ES-I3 (cell line): Measurements from ENCODE around the gene GXYLT2.

Experiments used
- H3K36me3 ChIP-seq: 2 replicates; pipeline ENCODE4 v1.6.1; 2013; ENCODE audit warnings: mild to moderate bottlenecking, low read length, control low read depth, moderate library complexity; ENCODE audit not compliant: insufficient read depth
- H3K4me1 ChIP-seq: 2 replicates; pipeline ENCODE4 v1.6.1; 2013; ENCODE audit warnings: mild to moderate bottlenecking, control low read depth, low read length; ENCODE audit not compliant: insufficient read depth
- H3K9ac ChIP-seq: 2 replicates; pipeline ENCODE4 v1.6.1; 2013; ENCODE audit warnings: low read depth, mild to moderate bottlenecking, low read length, moderate library complexity
- H3K9me3 ChIP-seq: 2 replicates; pipeline ENCODE4 v1.6.1; 2013; ENCODE audit warnings: mild to moderate bottlenecking, low read length, moderate library complexity; ENCODE audit not compliant: control insufficient read depth, insufficient read depth

The GXYLT2 gene

DNA sequence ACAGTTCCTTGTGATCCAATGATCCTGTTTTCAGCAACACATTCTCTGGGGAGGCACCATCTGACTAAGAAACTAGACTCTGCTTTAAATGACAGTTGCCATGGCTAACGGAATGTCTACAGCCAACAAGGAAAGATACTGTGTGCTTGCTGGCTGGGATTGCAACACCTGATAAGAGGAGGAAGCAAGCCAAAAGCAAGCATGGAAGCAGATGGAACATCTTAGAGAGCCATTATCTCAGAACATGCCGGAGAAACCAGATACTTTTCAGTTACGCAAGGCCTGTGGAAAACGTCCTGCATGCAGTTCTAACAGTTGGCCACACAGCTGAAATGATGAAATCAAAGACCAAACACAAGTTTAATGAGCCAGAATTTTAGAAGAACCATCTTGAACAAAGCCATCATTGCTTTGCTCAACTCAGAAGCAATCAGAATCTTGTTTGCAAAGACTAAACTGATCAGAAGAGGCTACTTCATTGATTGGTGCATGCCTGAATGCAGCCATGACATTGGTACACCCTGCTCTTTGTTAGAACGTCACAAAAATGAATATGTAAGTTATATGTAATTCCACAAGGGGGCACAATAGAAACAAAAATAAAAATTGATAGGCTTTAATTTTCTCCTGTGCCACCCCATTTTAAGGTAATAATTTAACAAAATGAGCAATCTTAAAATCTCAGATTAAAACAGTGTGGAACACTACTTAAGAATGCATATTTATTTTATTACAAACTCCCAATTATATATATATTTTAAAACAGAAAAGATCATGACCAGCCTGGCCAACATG is 50.8 kb downstream of the GXYLT2 start:
- H3K4me1 ChIP-seq = 0 out of 2 replicates have a peak, but pooled peaks cover 5% of the 10 kb centered on the region
- no peaks in the 10 kb centered on the region for H3K36me3 ChIP-seq
- no peak overlapping the region for H3K9ac ChIP-seq
- H3K9me3 ChIP-seq = no peaks in the 10 kb centered on the region

DNA sequence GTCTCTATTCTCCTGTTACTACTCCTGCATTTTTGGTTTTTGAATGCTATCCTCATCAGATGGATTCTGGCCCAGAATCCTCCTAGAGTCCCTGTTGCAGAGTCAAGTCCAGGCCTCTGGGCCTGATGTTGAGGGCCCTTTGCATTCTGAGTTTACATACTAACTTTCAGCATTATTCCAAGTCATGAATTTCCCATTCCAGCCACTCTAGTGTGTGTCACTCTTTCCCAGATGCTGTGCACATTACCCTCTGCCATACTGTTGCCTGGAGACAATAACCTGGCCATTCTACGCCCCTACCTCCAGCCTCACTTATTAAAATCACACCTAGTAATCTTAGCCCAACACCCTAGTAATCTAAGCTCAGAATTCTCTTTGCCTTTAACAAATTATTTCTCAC is 53.4 kb downstream of the GXYLT2 start:
- Histone ChIP-seq H3K36me3 (no peaks in the 10 kb centered on the region), H3K9ac (no peak overlapping the region), H3K4me1 (peaks cover 12% of the 10 kb centered on the region), H3K9me3 (no peaks in the 10 kb centered on the region)

DNA sequence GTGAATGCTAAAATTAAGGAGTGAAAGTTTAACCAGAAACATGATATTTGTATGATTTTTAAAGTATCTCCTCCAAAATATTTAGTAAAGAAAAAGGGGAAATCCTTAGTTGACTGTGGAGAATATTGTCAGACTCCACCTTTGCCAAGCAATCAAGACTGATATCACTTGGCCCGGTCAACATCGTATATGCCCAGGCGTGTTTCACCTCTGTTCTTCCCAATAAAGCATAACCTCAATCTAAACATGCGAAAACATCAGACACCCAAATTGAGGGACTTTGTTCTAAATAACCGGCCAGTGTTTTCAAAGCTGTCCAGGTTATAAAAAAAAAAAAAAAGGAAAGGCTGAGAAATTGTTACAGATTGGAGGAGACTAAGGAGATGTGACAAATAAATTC is 54.6 kb downstream of the GXYLT2 start:
- Histone ChIP-seq H3K4me1 (peaks cover 12% of the 10 kb centered on the region), H3K9ac (no peak overlapping the region), H3K36me3 (no peaks in the 10 kb centered on the region), H3K9me3 (no peaks in the 10 kb centered on the region)

DNA sequence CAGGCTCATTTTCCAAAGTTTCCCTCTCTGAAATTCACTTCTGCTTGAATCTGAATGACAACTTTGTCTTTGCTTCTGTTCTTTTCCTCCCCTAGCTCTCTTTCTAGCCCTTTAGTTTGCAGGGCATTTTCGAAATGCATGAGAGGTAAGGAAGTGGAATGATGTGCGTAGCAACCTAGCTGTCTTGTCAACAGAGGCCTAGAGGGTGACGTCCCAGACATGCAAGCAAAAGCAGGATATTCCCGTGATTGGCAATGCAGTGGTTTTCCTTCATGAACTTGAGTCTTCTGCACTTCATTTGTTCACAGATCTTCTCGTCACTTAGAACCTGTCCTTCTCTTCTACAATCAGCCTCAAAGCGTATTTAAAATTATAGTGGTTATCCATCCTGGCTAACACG is 56.9 kb downstream of the GXYLT2 start:
- Histone ChIP-seq H3K36me3 (no peaks in the 10 kb centered on the region), H3K9me3 (no peaks in the 10 kb centered on the region), H3K9ac (no peak overlapping the region), H3K4me1 (peaks cover 7% of the 10 kb centered on the region)

DNA sequence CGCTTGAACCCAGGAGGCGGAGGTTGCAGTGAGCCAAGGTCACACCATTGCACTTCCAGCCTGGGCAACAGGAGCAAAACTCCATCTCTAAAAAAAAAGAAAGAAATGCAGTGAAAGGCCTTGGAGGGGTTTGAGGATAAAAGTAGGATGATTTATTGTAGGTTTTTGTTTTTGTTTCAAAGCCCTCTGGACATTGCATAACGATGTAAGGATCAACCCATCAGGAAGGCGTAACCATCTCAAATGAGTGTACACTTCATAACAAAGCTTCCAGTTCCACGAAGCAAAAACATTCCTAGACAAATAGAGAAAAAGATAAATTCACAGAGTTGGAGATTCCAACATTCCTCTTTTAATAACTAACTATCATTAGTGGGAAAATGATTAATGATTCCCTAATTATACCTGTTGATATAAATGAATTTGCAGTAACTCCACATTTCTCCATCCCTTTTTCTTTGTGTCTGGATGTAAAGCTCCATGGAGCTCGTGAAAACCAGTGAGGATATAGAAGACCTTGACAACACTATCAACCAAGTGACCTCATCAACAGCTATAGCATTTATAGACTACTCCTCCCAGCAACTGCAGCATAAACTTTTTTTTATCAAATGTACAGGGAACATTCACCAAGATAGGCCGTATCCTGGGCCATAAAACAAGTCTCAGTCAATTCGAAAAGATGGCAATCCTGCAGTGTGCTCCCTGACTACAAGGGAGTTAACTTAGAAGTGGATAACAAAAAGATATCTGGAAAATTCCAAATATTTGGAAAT is 60.1 kb downstream of the GXYLT2 start:
- Histone ChIP-seq H3K4me1 (peaks cover 17% of the 10 kb centered on the region), H3K9ac (no peak overlapping the region), H3K9me3 (no peaks in the 10 kb centered on the region), H3K36me3 (no peaks in the 10 kb centered on the region)

DNA sequence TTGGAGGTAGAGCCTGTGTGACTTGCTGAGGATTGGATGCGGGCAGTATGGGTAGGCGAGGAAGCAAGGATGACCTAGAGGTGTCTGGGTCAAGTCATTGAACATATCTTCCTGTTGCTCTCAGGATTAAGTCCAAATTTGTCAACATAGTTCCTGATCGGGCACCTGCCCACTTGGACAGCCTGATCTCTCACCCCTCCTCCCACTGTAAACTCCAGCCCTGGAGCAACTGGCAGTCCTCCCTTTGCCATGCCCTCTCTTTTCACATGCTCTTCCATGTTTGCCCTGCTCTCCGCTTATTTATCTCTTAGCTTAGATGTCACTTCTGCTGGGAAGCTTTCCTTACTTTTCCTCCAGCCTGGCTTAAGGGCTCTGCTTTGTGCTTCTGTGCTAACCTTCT is 61.2 kb downstream of the GXYLT2 start:
- Histone ChIP-seq H3K9ac (no peak overlapping the region), H3K36me3 (no peaks in the 10 kb centered on the region), H3K9me3 (no peaks in the 10 kb centered on the region), H3K4me1 (peaks cover 17% of the 10 kb centered on the region)

DNA sequence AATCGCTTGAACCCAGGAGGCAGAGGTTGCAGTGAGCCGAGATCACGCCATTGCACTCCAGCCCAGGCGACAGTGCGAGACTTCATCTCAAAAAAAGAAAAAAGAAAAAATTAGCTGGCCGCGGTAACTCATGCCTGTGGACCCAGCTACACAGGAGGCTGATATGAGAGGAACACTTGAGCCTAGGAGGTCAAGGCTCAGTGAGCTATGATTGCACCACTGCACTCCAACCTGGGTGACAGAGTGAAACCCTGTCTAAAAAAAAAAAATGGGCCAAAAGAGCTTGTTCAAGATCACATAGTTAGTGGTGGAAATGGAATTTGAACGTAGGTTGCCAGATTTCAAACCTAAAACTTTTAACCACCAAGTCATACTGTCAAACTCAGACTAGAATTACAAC is 62.5 kb downstream of the GXYLT2 start:
- H3K4me1 ChIP-seq = peaks cover 16% of the 10 kb centered on the region
- no peak overlapping the region for H3K9ac ChIP-seq
- H3K36me3 ChIP-seq = no peaks in the 10 kb centered on the region
- no peaks in the 10 kb centered on the region for H3K9me3 ChIP-seq

DNA sequence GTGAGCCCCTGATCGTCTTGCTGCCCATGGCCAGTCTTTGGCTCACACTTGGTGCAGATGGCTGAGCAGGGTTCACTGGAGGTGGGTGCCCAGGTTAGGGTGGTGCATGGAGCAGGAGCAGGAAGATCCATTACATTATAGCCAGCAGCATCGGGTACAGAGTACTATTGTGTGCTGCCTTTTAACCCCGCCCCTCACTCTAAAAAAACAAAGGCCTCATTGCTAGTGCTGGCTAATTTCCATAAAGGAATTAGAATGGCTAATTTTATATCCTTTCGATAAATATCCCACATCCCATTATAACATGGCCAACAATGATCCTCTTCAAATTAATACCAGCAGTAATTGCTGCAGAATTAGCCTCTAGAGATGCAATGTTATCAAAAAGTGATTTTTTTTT is 63.0 kb downstream of the GXYLT2 start:
- no peaks in the 10 kb centered on the region for H3K36me3 ChIP-seq
- H3K9ac ChIP-seq = no peak overlapping the region
- H3K4me1 ChIP-seq = peaks cover 11% of the 10 kb centered on the region
- no peaks in the 10 kb centered on the region for H3K9me3 ChIP-seq

DNA sequence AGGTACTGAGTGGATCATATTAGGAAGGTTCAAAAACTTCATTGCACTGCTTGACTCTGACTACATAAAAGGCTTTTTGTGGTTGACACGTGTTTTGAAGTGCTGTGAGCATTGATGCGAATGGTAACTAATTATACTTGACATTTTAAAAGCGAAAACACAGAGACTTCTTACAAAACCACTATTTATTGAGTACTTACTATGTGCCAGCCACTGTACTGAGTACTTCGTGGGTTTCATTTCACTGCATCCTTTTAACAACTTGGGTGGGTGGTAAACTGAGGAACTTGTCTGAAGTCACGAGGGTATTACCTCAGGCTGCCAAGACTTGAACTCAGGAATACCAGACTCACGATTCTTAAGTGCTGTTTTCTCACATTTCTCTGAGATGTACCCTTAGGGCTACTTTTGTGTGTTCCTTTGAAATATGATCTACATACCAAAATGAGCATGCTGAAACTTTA is 63.4 kb downstream of the GXYLT2 start:
- Histone ChIP-seq H3K36me3 (no peaks in the 10 kb centered on the region), H3K4me1 (peaks cover 11% of the 10 kb centered on the region), H3K9ac (no peak overlapping the region), H3K9me3 (no peaks in the 10 kb centered on the region)

DNA sequence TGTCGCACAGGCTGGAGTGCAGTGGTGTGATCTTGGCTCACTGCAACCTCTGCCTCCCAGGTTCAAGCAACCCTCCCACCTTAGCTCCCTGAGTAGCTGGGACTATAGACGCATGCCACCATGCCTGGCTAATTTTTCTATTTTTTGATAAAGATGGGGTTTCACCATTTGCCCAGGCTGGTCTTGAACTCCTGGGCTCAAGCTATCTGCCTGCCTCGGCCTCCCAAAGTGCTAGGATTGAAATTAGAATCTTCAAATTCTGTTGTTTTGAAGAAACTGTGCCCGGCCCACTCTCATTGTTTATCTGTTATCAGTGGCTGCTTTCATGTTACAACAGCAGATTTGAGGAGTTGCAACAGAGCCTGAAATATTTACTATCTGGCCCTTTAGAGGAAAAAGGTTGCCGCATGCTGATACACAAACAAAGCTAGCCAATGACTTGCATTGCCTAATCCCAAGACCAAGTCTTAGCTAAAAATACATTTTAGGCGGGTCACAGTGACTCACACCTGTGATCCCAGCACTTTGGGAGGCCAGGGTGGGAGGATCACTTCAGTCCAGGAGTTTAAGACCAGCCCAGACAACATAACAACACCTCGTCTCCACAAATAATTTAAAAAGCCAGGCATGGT is 65.6 kb downstream of the GXYLT2 start:
- Histone ChIP-seq H3K9ac (no peak overlapping the region), H3K36me3 (no peaks in the 10 kb centered on the region), H3K9me3 (no peaks in the 10 kb centered on the region), H3K4me1 (peaks cover 21% of the 10 kb centered on the region)

DNA sequence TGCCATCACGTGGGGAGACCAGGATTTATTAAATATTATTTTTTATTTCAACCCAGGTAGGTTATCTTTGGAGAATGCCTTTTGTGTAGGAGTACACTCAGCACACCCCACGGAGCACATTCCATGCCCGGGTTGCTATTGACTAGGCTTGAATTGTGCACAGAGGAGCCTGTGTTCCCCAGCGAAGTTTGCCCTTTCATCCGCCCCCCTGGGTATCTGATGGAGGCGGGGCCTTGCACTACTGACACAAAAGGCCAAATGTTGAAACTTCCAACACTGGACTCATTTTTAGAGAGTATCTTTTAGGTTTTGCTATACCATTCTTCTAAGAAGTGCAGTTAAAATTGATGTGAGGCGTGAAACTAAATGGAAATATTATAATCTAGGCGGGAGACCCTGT is 69.5 kb downstream of the GXYLT2 start:
- Histone ChIP-seq H3K9me3 (no peaks in the 10 kb centered on the region), H3K9ac (no peak overlapping the region), H3K4me1 (peaks cover 10% of the 10 kb centered on the region), H3K36me3 (no peaks in the 10 kb centered on the region)

DNA sequence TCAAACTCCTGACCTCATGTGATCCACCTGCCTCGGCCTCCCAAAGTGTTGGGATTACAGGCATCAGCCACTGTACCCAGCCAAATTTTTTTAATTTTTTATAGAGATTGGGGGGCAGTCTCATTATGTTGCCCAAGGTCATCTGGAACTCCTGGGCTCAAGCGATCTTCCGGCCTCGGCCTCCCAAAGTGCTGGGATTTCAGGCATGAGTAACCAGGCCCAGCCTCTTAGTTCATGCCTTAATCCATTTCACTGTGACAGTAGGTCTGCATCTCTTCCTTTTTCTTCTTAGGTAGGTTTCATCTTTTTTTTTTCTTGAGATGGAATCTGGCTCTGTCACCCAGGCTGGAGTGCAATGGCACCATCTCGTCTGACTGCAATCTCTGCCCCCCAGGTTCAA is 71.5 kb downstream of the GXYLT2 start:
- no peaks in the 10 kb centered on the region for H3K36me3 ChIP-seq
- H3K9me3 ChIP-seq = no peaks in the 10 kb centered on the region
- no peak overlapping the region for H3K9ac ChIP-seq
- H3K4me1 ChIP-seq = peaks cover 10% of the 10 kb centered on the region

DNA sequence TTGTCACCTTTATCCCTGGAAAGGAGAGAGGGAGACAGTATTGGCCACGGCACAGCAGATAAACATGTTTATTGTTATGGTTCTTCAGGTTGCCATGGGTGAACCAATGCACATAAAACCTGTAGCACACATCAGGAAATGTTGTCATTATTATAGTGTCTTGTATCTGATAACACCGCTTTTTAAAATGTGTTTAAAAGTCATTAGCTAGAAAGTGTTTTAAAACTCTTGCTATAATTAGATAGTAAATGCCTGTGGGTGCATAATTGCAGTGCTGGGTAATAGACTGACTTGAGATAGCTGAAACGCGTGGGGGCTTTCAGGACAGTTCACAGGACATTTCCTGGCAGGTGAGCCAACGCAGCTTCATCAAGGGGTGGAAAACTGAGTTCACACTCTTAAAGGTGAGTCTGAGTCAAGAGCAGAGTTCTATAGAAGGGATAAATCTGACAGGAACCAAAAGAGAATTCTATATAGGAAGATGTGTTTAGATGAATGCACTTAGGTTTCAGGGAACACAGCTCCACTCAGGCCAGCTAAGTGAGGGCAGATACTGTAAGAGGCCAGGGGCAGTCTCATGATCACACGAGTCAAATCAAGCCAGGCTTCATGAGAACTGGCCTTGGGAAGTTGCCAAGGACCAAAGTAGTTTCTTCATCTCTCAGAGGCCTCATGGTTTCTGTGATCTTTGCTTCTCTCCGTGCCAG is 73.1 kb downstream of the GXYLT2 start:
- Histone ChIP-seq H3K9ac (no peak overlapping the region), H3K9me3 (no peaks in the 10 kb centered on the region), H3K4me1 (peaks cover 10% of the 10 kb centered on the region), H3K36me3 (no peaks in the 10 kb centered on the region)

DNA sequence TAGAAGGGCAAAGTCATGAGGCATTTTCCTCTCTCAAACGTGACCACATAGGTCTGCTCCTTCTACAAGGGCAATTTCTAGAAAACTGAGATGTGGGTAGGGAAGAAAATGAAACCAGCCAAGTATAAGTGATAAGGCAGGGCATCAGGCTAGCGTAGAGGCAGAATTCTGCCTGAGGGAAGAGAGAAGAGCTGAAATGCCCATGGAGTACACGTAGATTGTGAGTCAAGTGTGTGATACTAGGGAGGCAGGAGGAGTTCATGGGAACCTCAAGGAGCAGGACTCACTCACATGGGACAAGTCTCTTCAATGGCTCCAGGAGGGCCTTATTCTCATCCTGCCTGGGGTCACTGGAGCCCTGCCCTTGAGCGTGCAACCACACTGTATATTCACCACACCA is 73.9 kb downstream of the GXYLT2 start:
- Histone ChIP-seq H3K9me3 (no peaks in the 10 kb centered on the region), H3K9ac (no peak overlapping the region), H3K36me3 (no peaks in the 10 kb centered on the region), H3K4me1 (peaks cover 9% of the 10 kb centered on the region)
